Measurements from ENCODE around the gene PLCD1. TPM values are rescaled to one million over a fixed set of nuclear protein-coding genes. Genes with fewer than 3 reads are reported as not detected.
A peak's percentile ranks its signal among the peaks of the same experiment; 100 is the strongest.

PLCD1 gene
- total and polyA plus RNA-seq, 2 of the 13 experiments (the other 11 are each of a cell fraction or from before 2014, with no cell fraction given), result 10.1 to 12.4 TPM

GRCh38 chr3:37963016-37963415 lies 66.4 kb downstream of the PLCD1 start (continued):
- TF ChIP-seq ZNF772 (CRISPR knock-in tag; IDR thresholded peaks at IDR 0.05), result no peak
- TF ChIP-seq RBM22 (optimal IDR thresholded peaks at IDR 0.05; ENCODE audit: low read length), result peak; percentile 50
- TF ChIP-seq MED1 (CRISPR knock-in tag; IDR thresholded peaks at IDR 0.05), result peak; percentile 37; the same call in 1 of the 2 replicates
- 0 out of 2 replicates have a peak, but pooled peaks have one; percentile 44 for TF ChIP-seq ZBTB38 (CRISPR knock-in tag; IDR thresholded peaks at IDR 0.05)
- TF ChIP-seq KDM5A (IDR thresholded peaks at IDR 0.05; ENCODE audit: borderline replicate concordance, low read length), result no peak
- no peak for TF ChIP-seq ZBTB39 (CRISPR knock-in tag; IDR thresholded peaks at IDR 0.05)
- no peak for TF ChIP-seq MXD1 (CRISPR knock-in tag; IDR thresholded peaks at IDR 0.05)
- 0 out of 2 replicates have a peak, but pooled peaks have one; percentile 29 for TF ChIP-seq MXD4 (CRISPR knock-in tag; IDR thresholded peaks at IDR 0.05)

GRCh38 chr3:37961622-37962431 lies 67.6 kb downstream of the PLCD1 start:
- ATAC-seq (no peak), FAIRE-seq (peak; percentile 12), DNase-seq (ENCODE audit: low spot score) (no peak)
- peaks cover 3% of the 10 kb centered on the region for H3K79me2 ChIP-seq (ENCODE audit: insufficient read depth, low read length)
- H3K36me3 ChIP-seq (replicated peaks in 1 of 2; ENCODE audit: control insufficient read depth in 1 of 2, insufficient read depth in 2 of 2, low read length in 2 of 2), result peaks cover 7 to 22% of the 10 kb centered on the region in 2 experiments
- no peak overlapping the region for H2AFZ ChIP-seq (ENCODE audit: low read length)
- in situ Hi-C loops (cut with HindIII; ENCODE audit: extremely low pct_ligation_motif_present, low pct_unique_long_range_greater_than_20kb) (no loop called here), intact Hi-C loops (cut with micrococcal nuclease; ENCODE audit: unreplicated experiment) (no loop called here)
- H3K9ac ChIP-seq (ENCODE audit: insufficient read depth, low read depth, low read length), result no peak overlapping the region
- peak overlapping the region; percentile 26 for H3K27ac ChIP-seq (ENCODE audit: extremely low read length, insufficient read depth, low read length)
- no peak overlapping the region for H3K4me2 ChIP-seq (ENCODE audit: low read depth, low read length)
- POLR2A ChIA-PET, result interaction anchor here (1.1 to 1.3 kb wide), 2 partner anchors 23 to 52 kb away, joined by 4 read pairs; no protein-coding TSS in a partner anchor
- H3K4me1 ChIP-seq (ENCODE audit: insufficient read depth, low read length), result peaks cover 57% of the 10 kb centered on the region
- WGBS (ENCODE audit: low lambda C conversion rate), result 91% methylated on average over 6 of the region's 6 CpGs
- H4K20me1 ChIP-seq (ENCODE audit: insufficient read depth, low read length), result no peaks in the 10 kb centered on the region
- BruUV-seq (replicated peaks), result no TSS peak
- no peaks in the 10 kb centered on the region for H3K27me3 ChIP-seq (ENCODE audit: control insufficient read depth in 1 of 2, insufficient read depth in 2 of 2, low read length in 2 of 2)
- H3K9me3 ChIP-seq (ENCODE audit: low read length), result no peaks in the 10 kb centered on the region
- CTCF ChIA-PET (ENCODE audit: low intra/inter-chr PET ratio, low total read pairs), result no interaction called here
- H3K4me3 ChIP-seq (replicated peaks in 1 of 3; ENCODE audit: insufficient read depth in 1 of 3, low read depth in 2 of 3, low read length in 3 of 3), result no peak overlapping the region
- no peak for TF ChIP-seq ARHGAP35 (CRISPR knock-in tag; IDR thresholded peaks at IDR 0.05; ENCODE audit: borderline replicate concordance)
- no peak for TF ChIP-seq REST (IDR thresholded peaks at IDR 0.05; ENCODE audit: borderline replicate concordance in 1 of 2, low read depth in 1 of 2, low read length in 2 of 2)
- TF ChIP-seq RFXANK (CRISPR knock-in tag; IDR thresholded peaks at IDR 0.05), result no peak
- TF ChIP-seq ZNF430 (CRISPR knock-in tag; IDR thresholded peaks at IDR 0.05), result no peak
- no peak for TF ChIP-seq LCORL (IDR thresholded peaks at IDR 0.05)
- TF ChIP-seq LCORL (CRISPR knock-in tag; IDR thresholded peaks at IDR 0.05), result no peak
- TF ChIP-seq ZNF549 (CRISPR knock-in tag; IDR thresholded peaks at IDR 0.05), result no peak
- TF ChIP-seq ZNF720 (CRISPR knock-in tag; IDR thresholded peaks at IDR 0.05), result no peak
- TF ChIP-seq KAT2B (IDR thresholded peaks at IDR 0.05; ENCODE audit: borderline replicate concordance, low read depth, low read length), result no peak
- no peak for TF ChIP-seq HDAC1 (CRISPR knock-in tag; IDR thresholded peaks at IDR 0.05)

All from HepG2 (cell line).